GM12878 (cell line): ENCODE data around the gene UBE2D3. TPM values are rescaled to one million over a fixed set of nuclear protein-coding genes. Genes with fewer than 3 reads are reported as not detected.

Experiments
- ATAC-seq: fragments of 200-7000 bp; cut with Tn5 transposase; 3 replicates; pipeline ENCODE4 v1.9.1; 2020; ENCODE audit warnings: mild to moderate bottlenecking, moderate library complexity
- BruUV-seq: library from RNA; stranded (reverse); fragments of 400-500 nt; replicated peaks from 2 replicates; lab custom pipeline; 2021; lab: Mats Ljungman, UMichigan
- CTCF ChIA-PET: fragments of 300-600 bp; sonication (Branson Sonifier 250); formaldehyde crosslinking; extraction: SDS; loops from one replicate; lab custom pipeline; 2021; ENCODE audit warnings: inconsistent platforms; lab: Yijun Ruan, JAX
- POLR2A ChIA-PET: fragments of 350-600 bp; formaldehyde crosslinking; extraction: SDS; loops from one replicate; lab custom pipeline; 2021; ENCODE audit warnings: inconsistent platforms; lab: Charles Lee
- RAD21 ChIA-PET: fragments of 300-600 bp; sonication (Branson Sonifier 250); formaldehyde crosslinking; loops from one replicate; lab custom pipeline; 2023; ENCODE audit warnings: antibody characterized with exemption; ENCODE audit not compliant: unreplicated experiment; lab: Charles Lee
- SMC1A ChIA-PET: fragments of 300-600 bp; sonication (Branson Sonifier 250); formaldehyde crosslinking; loops from one replicate; lab custom pipeline; 2023; ENCODE audit not compliant: unreplicated experiment, uncharacterized antibody; lab: Charles Lee
- DNase-seq: peaks from one replicate; pipeline ENCODE4 v3.0.0-alpha.2; 2011; ENCODE audit warnings: low read depth, low spot score
- FAIRE-seq: peaks from 3 replicates; lab custom pipeline; 2011; peaks lifted over from hg19 to GRCh38; lab: Jason Lieb, UNC
- H2AFZ ChIP-seq: 2 replicates; pipeline ENCODE4 v1.6.0; 2011; ENCODE audit warnings: low read depth, low read length, control low read depth; ENCODE audit not compliant: control insufficient read depth
- H3K27ac ChIP-seq: 2 replicates; pipeline ENCODE4 v1.5.1; 2011; ENCODE audit warnings: control low read depth; ENCODE audit not compliant: control insufficient read depth, insufficient read depth
- H3K27me3 ChIP-seq, 2 experiments: replicated peaks in 1 of 2; 2 replicates each; pipeline versions ENCODE4 v1.6.0 to v1.6.1; 2011; ENCODE audit warnings: low read length in 1 of 2; ENCODE audit not compliant: control insufficient read depth in 2 of 2, insufficient read depth in 2 of 2
- H3K36me3 ChIP-seq, 2 experiments: 2 replicates each; pipeline ENCODE4 v1.5.1; 2011; ENCODE audit warnings: low read length in 1 of 2; ENCODE audit not compliant: control insufficient read depth in 2 of 2, insufficient read depth in 2 of 2
- H3K4me1 ChIP-seq: 2 replicates; pipeline ENCODE4 v1.6.1; 2011; ENCODE audit warnings: mild to moderate bottlenecking, low read length, moderate library complexity, mixed read lengths; ENCODE audit not compliant: control insufficient read depth, insufficient read depth
- H3K4me2 ChIP-seq: 2 replicates; pipeline ENCODE4 v1.6.0; 2011; ENCODE audit warnings: control low read depth; ENCODE audit not compliant: control insufficient read depth, insufficient read depth
- H3K4me3 ChIP-seq: fragments of 200-600 bp; sonication (generic); 2 replicates; pipeline ENCODE4 v1.5.1; 2016
- H3K79me2 ChIP-seq: 2 replicates; pipeline ENCODE4 v1.6.0; 2011; ENCODE audit warnings: low read length; ENCODE audit not compliant: control insufficient read depth, insufficient read depth
- H3K9ac ChIP-seq: 2 replicates; pipeline ENCODE4 v1.8.0; 2011; ENCODE audit warnings: low read length, control low read depth, mixed read lengths; ENCODE audit not compliant: control insufficient read depth, insufficient read depth
- H3K9me3 ChIP-seq: replicated peaks from 3 replicates; pipeline ENCODE4 v1.5.1; 2011; ENCODE audit warnings: mild to moderate bottlenecking, low read length; ENCODE audit not compliant: control insufficient read depth, insufficient read depth
- H4K20me1 ChIP-seq: 2 replicates; pipeline ENCODE4 v1.6.0; 2011; ENCODE audit not compliant: control insufficient read depth, insufficient read depth
- CBX5 ChIP-seq: sonication (generic); IDR thresholded peaks from 2 replicates; pipeline ENCODE4 v1.6.1; 2016; ENCODE audit warnings: low read depth, moderate library complexity, mild to moderate bottlenecking, inconsistent platforms
- EP300 ChIP-seq, 2 experiments: fragments of 150-350 bp in 1 of 2; IDR thresholded peaks; 2 replicates each; pipeline ENCODE4 v1.6.1; 2011 to 2012; ENCODE audit warnings: low read depth in 2 of 2, low read length in 2 of 2, borderline replicate concordance in 1 of 2, improper control_type of control experiment in 1 of 2, inconsistent platforms in 1 of 2; ENCODE audit not compliant: control insufficient read depth in 1 of 2
- NR2C1 ChIP-seq: fragments of 450-650 bp; IDR thresholded peaks from 2 replicates; pipeline ENCODE4 v1.6.1; 2017; ENCODE audit warnings: antibody characterized with exemption, mild to moderate bottlenecking, moderate library complexity
- PAX8 ChIP-seq: fragments of 450-650 bp; IDR thresholded peaks from 2 replicates; pipeline ENCODE4 v1.6.1; 2017; ENCODE audit warnings: mild to moderate bottlenecking, moderate library complexity
- TCF7 ChIP-seq: IDR thresholded peaks from 2 replicates; pipeline ENCODE4 v1.6.1; 2014; ENCODE audit warnings: antibody characterized with exemption, borderline replicate concordance
- YY1 ChIP-seq: IDR thresholded peaks from 2 replicates; pipeline ENCODE4 v1.6.1; 2011; ENCODE audit warnings: low read depth, mild to moderate bottlenecking, low read length
- ZNF207 ChIP-seq: fragments of 450-650 bp; IDR thresholded peaks from 2 replicates; pipeline ENCODE4 v1.6.1; 2014; ENCODE audit warnings: antibody characterized with exemption, mild to moderate bottlenecking, borderline replicate concordance
- WGBS: methylation state at CpG from one replicate; pipeline ENCODE4 v1.1.6; 2016; ENCODE audit warnings: low lambda C conversion rate; ENCODE audit not compliant: insufficient replicate concordance, insufficient coverage; ENCODE audit errors: missing lambda C conversion rate; 5-methylcytosine and 5-hydroxymethylcytosine counted together
- in situ Hi-C: fragments of 300-500 bp; cut with MboI; formaldehyde crosslinking; loops from 9 replicates; pipeline ENCODE4 v1.14.3; 2018; ENCODE audit warnings: mixed read lengths
- intact Hi-C: fragments of 100-400 bp; cut with micrococcal nuclease; formaldehyde crosslinking; loops from one replicate; pipeline ENCODE4 v1.14.2; 2022; ENCODE audit not compliant: unreplicated experiment
- polyA plus RNA-seq, 11 experiments: library from polyadenylated mRNA; depleted of rRNA in 4 of 11; unstranded in 6 of 11; stranded (reverse) in 5 of 11; fragments of >200 nt; fragmentation: Nextera tagmentation in 4 of 11; fragmentation: Illumina TruSeq in 1 of 11; extraction: Ambion mirVana in 4 of 11; extraction: Trizol in 1 of 11; gene quantifications; 1 replicate in 1 of 11; 2 replicates in 10 of 11; pipeline versions ENCODE4 v1.2.1 to v1.2.3, GENCODE V29; 2011 to 2016; ENCODE audit warnings: inconsistent platforms in 2 of 11, missing spikeins in 2 of 11, low read depth in 1 of 11
- total RNA-seq, 4 experiments: library from RNA; depleted of rRNA in 3 of 4; stranded (reverse); fragments of >200 nt in 3 of 4; fragmentation: Illumina TruSeq in 1 of 4; extraction: Trizol in 1 of 4; gene quantifications; 2 replicates each; pipeline versions ENCODE4 v1.2.1 to v1.2.3, GENCODE V29; 2013 to 2021
- TF ChIP-seq, protein P1 (sequence below): fragments of 450-650 bp; IDR thresholded peaks from 2 replicates; pipeline ENCODE4 v1.6.1; 2018; ENCODE audit warnings: mild to moderate bottlenecking, low read depth, moderate library complexity; ENCODE audit not compliant: partially characterized antibody
- TF ChIP-seq, protein P2 (sequence below): fragments of 450-650 bp; IDR thresholded peaks from 2 replicates; pipeline ENCODE4 v1.6.1; 2016; ENCODE audit warnings: mild to moderate bottlenecking, moderate library complexity, borderline replicate concordance

The UBE2D3 gene
- total and polyA plus RNA-seq, 10 of the 15 experiments (the other 5 are each of a cell fraction or from before 2014, with no cell fraction given) = 162 to 572 (median 395) TPM

DNA sequence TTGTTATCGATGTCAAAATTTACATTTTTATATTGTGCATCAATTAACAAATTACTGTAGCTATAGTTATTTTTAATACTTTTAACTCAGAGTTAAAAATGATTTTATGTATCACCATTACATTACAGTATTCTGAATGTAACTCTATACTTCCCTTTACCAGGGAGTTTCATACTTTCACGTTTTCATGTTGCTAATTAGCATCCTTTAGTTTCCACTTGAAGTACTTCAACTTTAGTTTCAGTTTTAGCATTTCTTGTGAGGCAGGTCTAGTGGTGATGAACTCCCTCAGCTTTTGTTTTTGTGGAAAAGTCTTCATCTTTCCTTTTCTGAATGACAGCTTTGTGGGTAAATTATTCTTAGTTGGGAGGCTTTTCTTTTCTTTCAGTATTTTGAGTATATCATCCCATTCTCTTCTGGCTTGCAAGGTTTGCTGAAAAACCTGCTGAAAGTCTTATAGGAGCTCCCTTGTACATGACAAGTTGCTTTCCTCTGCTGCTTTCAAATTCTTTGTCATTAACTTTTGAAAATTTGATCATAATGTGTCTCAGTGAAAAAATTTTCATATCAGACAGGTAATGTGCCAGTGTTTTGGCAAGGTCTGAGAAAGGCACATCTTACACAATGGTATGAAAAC lies 31.6 kb upstream of the UBE2D3 start:
- Histone ChIP-seq H3K79me2 (peaks cover 6% of the 10 kb centered on the region), H3K27ac (no peak overlapping the region)
- TF ChIP-seq CBX5 (peak; percentile 98), YY1 (no peak), TCF7 (no peak), NR2C1 (no peak), EP300 (IDR thresholded peaks at IDR 0.05; ENCODE audit: borderline replicate concordance in 1 of 2, control insufficient read depth in 1 of 2, low read depth in 2 of 2, low read length in 2 of 2) (no peak)
- TF ChIP-seq, all 136 proteins: peak for 1
- Histone ChIP-seq H3K9ac (no peak overlapping the region), H2AFZ (no peak overlapping the region), H4K20me1 (no peaks in the 10 kb centered on the region), H3K4me3 (no peak overlapping the region), H3K4me1 (no peaks in the 10 kb centered on the region), H3K4me2 (no peak overlapping the region), H3K27me3 (no peaks in the 10 kb centered on the region), H3K36me3 (no peaks in the 10 kb centered on the region; a peak in 3 of 4 replicates), H3K9me3 (peaks cover 25% of the 10 kb centered on the region)
- ChIA-PET POLR2A (no interaction called here), CTCF (interaction anchor here (1.1 kb wide), 1 partner anchor 26 kb away, joined by 3 read pairs; no protein-coding TSS in a partner anchor), RAD21 (interaction anchor here (1.2 kb wide), 1 partner anchor 14 kb away, joined by 3 read pairs; no protein-coding TSS in a partner anchor), SMC1A (interaction anchor here (0.9 to 1.5 kb wide), 4 partner anchors 9 to 35 kb away, joined by 3 read pairs; no protein-coding TSS in a partner anchor)
- ATAC-seq (peak; percentile 42; the same call in 2 of the 3 replicates), DNase-seq (no peak), FAIRE-seq (no peak)
- WGBS = 50% methylated on average over 2 of the region's 2 CpGs
- no TSS peak for BruUV-seq
- intact Hi-C loops (no loop called here), in situ Hi-C loops (no loop called here)

DNA sequence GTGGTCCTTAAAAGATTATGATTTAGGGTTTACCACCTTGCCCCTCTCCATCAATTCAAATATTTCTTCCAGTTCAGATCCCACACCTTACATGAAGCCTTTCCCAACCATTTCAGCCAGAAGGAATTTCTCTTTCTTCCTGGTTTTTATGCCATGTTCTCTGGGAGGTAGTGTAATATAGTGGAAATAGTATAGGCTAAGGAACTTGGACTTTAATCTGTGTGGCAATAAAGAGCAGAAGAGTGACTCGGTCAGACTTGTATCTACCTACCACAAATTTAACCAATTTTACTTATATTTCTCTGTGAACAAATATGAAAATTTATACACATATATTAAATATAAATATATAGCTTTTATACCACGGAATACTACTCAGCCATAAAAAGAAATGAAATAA lies 23.0 kb upstream of the UBE2D3 start:
- H3K4me3 ChIP-seq = no peak overlapping the region
- no peak overlapping the region for H3K9ac ChIP-seq
- H2AFZ ChIP-seq = no peak overlapping the region
- in situ Hi-C loops (no loop called here), intact Hi-C loops (no loop called here)
- H3K36me3 ChIP-seq = no peaks in the 10 kb centered on the region
- DNase-seq = no peak
- no peaks in the 10 kb centered on the region for H3K27me3 ChIP-seq
- no peaks in the 10 kb centered on the region for H3K79me2 ChIP-seq
- no peaks in the 10 kb centered on the region for H3K9me3 ChIP-seq
- no peak for FAIRE-seq
- ChIA-PET CTCF (interaction anchor here (0.7 to 1.6 kb wide), 2 partner anchors 12 to 453 kb away, joined by 3 to 5 read pairs; no protein-coding TSS in a partner anchor), POLR2A (no interaction called here), SMC1A (interaction anchor here (1.3 kb wide), 1 partner anchor 11 kb away, joined by 3 read pairs; no protein-coding TSS in a partner anchor), RAD21 (no interaction called here)
- H3K4me2 ChIP-seq = no peak overlapping the region
- no peaks in the 10 kb centered on the region for H4K20me1 ChIP-seq
- BruUV-seq = no TSS peak
- WGBS = 100% methylated on average over 2 of the region's 2 CpGs
- no peaks in the 10 kb centered on the region for H3K4me1 ChIP-seq
- H3K27ac ChIP-seq = no peak overlapping the region
- ATAC-seq = no peak
- TF ChIP-seq ZNF207 = no peak
- no peak for TF ChIP-seq PAX8
- TF ChIP-seq CBX5 = no peak
- TF ChIP-seq, protein P1, sequence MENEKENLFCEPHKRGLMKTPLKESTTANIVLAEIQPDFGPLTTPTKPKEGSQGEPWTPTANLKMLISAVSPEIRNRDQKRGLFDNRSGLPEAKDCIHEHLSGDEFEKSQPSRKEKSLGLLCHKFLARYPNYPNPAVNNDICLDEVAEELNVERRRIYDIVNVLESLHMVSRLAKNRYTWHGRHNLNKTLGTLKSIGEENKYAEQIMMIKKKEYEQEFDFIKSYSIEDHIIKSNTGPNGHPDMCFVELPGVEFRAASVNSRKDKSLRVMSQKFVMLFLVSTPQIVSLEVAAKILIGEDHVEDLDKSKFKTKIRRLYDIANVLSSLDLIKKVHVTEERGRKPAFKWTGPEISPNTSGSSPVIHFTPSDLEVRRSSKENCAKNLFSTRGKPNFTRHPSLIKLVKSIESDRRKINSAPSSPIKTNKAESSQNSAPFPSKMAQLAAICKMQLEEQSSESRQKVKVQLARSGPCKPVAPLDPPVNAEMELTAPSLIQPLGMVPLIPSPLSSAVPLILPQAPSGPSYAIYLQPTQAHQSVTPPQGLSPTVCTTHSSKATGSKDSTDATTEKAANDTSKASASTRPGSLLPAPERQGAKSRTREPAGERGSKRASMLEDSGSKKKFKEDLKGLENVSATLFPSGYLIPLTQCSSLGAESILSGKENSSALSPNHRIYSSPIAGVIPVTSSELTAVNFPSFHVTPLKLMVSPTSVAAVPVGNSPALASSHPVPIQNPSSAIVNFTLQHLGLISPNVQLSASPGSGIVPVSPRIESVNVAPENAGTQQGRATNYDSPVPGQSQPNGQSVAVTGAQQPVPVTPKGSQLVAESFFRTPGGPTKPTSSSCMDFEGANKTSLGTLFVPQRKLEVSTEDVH = no peak
- TF ChIP-seq, protein P2, sequence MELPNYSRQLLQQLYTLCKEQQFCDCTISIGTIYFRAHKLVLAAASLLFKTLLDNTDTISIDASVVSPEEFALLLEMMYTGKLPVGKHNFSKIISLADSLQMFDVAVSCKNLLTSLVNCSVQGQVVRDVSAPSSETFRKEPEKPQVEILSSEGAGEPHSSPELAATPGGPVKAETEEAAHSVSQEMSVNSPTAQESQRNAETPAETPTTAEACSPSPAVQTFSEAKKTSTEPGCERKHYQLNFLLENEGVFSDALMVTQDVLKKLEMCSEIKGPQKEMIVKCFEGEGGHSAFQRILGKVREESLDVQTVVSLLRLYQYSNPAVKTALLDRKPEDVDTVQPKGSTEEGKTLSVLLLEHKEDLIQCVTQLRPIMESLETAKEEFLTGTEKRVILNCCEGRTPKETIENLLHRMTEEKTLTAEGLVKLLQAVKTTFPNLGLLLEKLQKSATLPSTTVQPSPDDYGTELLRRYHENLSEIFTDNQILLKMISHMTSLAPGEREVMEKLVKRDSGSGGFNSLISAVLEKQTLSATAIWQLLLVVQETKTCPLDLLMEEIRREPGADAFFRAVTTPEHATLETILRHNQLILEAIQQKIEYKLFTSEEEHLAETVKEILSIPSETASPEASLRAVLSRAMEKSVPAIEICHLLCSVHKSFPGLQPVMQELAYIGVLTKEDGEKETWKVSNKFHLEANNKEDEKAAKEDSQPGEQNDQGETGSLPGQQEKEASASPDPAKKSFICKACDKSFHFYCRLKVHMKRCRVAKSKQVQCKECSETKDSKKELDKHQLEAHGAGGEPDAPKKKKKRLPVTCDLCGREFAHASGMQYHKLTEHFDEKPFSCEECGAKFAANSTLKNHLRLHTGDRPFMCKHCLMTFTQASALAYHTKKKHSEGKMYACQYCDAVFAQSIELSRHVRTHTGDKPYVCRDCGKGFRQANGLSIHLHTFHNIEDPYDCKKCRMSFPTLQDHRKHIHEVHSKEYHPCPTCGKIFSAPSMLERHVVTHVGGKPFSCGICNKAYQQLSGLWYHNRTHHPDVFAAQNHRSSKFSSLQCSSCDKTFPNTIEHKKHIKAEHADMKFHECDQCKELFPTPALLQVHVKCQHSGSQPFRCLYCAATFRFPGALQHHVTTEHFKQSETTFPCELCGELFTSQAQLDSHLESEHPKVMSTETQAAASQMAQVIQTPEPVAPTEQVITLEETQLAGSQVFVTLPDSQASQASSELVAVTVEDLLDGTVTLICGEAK = no peak
